Testis (tissue), 3 donors: ENCODE results near the gene ARF1. TPM values are rescaled to one million over a fixed set of nuclear protein-coding genes. Genes with fewer than 3 reads are reported as not detected.

Source experiments
- DNase-seq: peaks from one replicate; pipeline ENCODE4 v3.0.0-alpha.2; 2019
- H3K27ac ChIP-seq, 2 donors: fragments of 200-600 bp; sonication (generic); one replicate each; pipeline ENCODE4 v1.5.1; 2019
- H3K27me3 ChIP-seq: fragments of 200-600 bp; sonication (generic); one replicate; pipeline ENCODE4 v1.5.1; 2019
- H3K36me3 ChIP-seq: fragments of 200-600 bp; sonication (generic); one replicate; pipeline ENCODE4 v1.5.1; 2017; ENCODE audit warnings: low read depth; ENCODE audit errors: missing control alignments
- H3K4me1 ChIP-seq: fragments of 200-600 bp; sonication (generic); one replicate; pipeline ENCODE4 v1.5.1; 2019
- H3K4me3 ChIP-seq, 2 donors: fragments of 200-600 bp; sonication (generic); one replicate each; pipeline ENCODE4 v1.5.1; 2017 to 2019
- H3K9me3 ChIP-seq: fragments of 200-600 bp; sonication (generic); one replicate; pipeline ENCODE4 v1.5.1; 2017
- CTCF ChIP-seq, 3 experiments: fragments of 450-650 bp in 2 of 3; fragments of 200-600 bp in 1 of 3; sonication (generic) in 1 of 3; IDR thresholded peaks; one replicate each; pipeline ENCODE4 v1.5.1; 2016 to 2019; ENCODE audit warnings: antibody characterized with exemption in 3 of 3, mild to moderate bottlenecking in 2 of 3, moderate library complexity in 1 of 3
- POLR2A ChIP-seq: fragments of 450-650 bp; IDR thresholded peaks from one replicate; pipeline ENCODE4 v1.6.1; 2017; ENCODE audit warnings: antibody characterized with exemption, mild to moderate bottlenecking, moderate library complexity
- WGBS, 2 donors: methylation state at CpG; one replicate each; pipeline ENCODE4 v1.1.5; 2018; 5-methylcytosine and 5-hydroxymethylcytosine counted together
- intact Hi-C: fragments of 100-400 bp; cut with DNase I; formaldehyde crosslinking; loops from one replicate; pipeline ENCODE4 v1.15.1; 2023; ENCODE audit warnings: low total_unique reads
- polyA plus RNA-seq: library from polyadenylated mRNA; stranded (reverse); fragments of 350-450 nt; fragmentation: Illumina TruSeq; extraction: RNeasy Lipid Tissue Mini Kit (QIAGEN cat#74804); gene quantifications from one replicate; pipeline ENCODE4 v1.2.3, GENCODE V29; 2014; ENCODE audit warnings: low read depth, low replicate concordance; ENCODE audit not compliant: insufficient read depth
- total RNA-seq, 2 donors: library from RNA; depleted of rRNA; stranded (reverse); fragments of >200 nt; gene quantifications; one replicate each; pipeline ENCODE4 v1.2.3, GENCODE V29; 2016

The ARF1 gene
- total and polyA plus RNA-seq, 3 donors from 2014 or later: 426 to 637 (median 488) TPM

DNA sequence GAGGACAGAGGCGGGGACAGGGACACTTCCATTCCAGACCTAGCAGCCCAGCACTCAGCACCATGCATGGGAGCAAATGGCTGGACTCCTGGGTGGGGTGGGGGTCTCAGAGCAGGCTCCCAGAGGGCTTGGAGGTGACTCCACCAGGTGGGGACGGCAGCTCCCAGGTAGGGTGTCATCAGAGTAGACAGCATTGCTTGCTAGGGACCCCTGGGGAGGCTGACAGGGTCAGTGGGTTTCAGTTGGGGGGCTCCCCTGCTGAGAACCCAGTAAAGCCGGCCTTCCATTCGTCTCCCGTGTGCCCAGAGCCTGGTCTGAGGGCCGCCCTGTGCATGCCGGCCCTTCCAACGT, 62.5 kb downstream of the ARF1 start:
- DNase-seq: no peak
- Histone ChIP-seq H3K4me3 (no peak overlapping the region), H3K4me1 (peaks cover 73% of the 10 kb centered on the region), H3K27me3 (no peaks in the 10 kb centered on the region), H3K27ac (peak overlapping the region; percentile 41 to 68), H3K9me3 (no peaks in the 10 kb centered on the region), H3K36me3 (no peaks in the 10 kb centered on the region)
- 69 to 100% methylated on average over 2 to 8 of the region's 8 CpGs for WGBS, 2 donors
- TF ChIP-seq POLR2A (no peak), CTCF (IDR thresholded peaks at IDR 0.05) (no peak)
- intact Hi-C loops: no loop called here

GRCh38 chr1:228145463-228146416, 63.2 kb downstream of the ARF1 start:
- no peaks in the 10 kb centered on the region for H3K9me3 ChIP-seq
- intact Hi-C loops: no loop called here
- TF ChIP-seq POLR2A (no peak), CTCF (IDR thresholded peaks at IDR 0.05) (no peak)
- H3K27me3 ChIP-seq: no peaks in the 10 kb centered on the region
- whole genome bisulfite sequencing, 2 donors: 73 to 76% methylated on average over 16 to 30 of the region's 31 CpGs
- peaks cover 80% of the 10 kb centered on the region for H3K4me1 ChIP-seq
- peak overlapping the region; percentile 41 to 68 for H3K27ac ChIP-seq
- H3K4me3 ChIP-seq: no peak overlapping the region
- DNase-seq: peak; percentile 34
- H3K36me3 ChIP-seq: no peaks in the 10 kb centered on the region

- Histone ChIP-seq H3K36me3 (no peaks in the 10 kb centered on the region), H3K4me3 (no peak overlapping the region), H3K4me1 (peaks cover 83% of the 10 kb centered on the region), H3K27ac (peak overlapping the region in 1 of 2 donors; percentile 91), H3K9me3 (no peaks in the 10 kb centered on the region), H3K27me3 (no peaks in the 10 kb centered on the region)
- DNase-seq: peak; percentile 61
- intact Hi-C loops: no loop called here
- 73 to 75% methylated on average over 9 to 18 of the region's 18 CpGs for WGBS, 2 donors
- TF ChIP-seq CTCF (IDR thresholded peaks at IDR 0.05) (no peak), POLR2A (no peak)
These were observed 64.1 kb downstream of the ARF1 start for GRCh38 chr1:228146417-228147150.

DNA sequence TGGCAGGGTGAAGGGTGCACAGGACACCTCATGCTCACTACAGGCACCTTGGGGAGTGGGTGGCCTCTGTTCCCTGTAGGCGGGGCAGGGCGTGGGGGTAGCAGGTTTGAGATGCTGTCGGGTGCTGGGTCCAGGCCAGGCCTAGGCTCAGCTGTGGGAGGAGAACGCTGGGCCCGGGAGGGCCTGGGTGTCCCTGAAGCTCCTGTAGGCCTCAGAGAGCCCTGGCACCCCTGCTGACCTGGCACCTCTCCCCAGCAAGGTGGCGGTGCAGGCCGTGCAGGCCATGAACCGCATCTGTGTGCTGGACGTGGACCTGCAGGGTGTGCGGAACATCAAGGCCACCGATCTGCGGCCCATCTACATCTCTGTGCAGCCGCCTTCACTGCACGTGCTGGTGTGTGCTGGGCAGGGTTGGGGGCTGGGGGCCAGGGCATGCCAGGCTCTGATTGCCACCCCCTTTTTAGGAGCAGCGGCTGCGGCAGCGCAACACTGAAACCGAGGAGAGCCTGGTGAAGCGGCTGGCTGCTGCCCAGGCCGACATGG, 64.7 kb downstream of the ARF1 start:
- H3K4me1 ChIP-seq: peaks cover 80% of the 10 kb centered on the region
- intact Hi-C loops: no loop called here
- TF ChIP-seq POLR2A: no peak
- no peak for TF ChIP-seq CTCF (IDR thresholded peaks at IDR 0.05)
- no peaks in the 10 kb centered on the region for H3K36me3 ChIP-seq
- peak overlapping the region; percentile 91 to 93 for H3K27ac ChIP-seq
- 80 to 97% methylated on average over 5 to 18 of the region's 20 CpGs for WGBS, 2 donors
- H3K4me3 ChIP-seq: no peak overlapping the region
- peak; percentile 58 for DNase-seq
- no peaks in the 10 kb centered on the region for H3K27me3 ChIP-seq
- no peaks in the 10 kb centered on the region for H3K9me3 ChIP-seq
